NB4 (cell line): ENCODE results near the gene CFAP46.
A peak's percentile ranks its signal among the peaks of the same experiment; 100 is the strongest.
"Not testable (repeated sequence)": the region's sequence is repeated elsewhere in the genome, so short reads cannot be mapped to it uniquely, and the experiment has no call there.

Experiments
- DNase-seq: peaks from one replicate; pipeline ENCODE4 v3.0.0; 2010; ENCODE audit warnings: low read depth
- H3K4me3 ChIP-seq: one replicate; pipeline ENCODE4 v1.5.1; 2011; ENCODE audit warnings: mild to moderate bottlenecking, low read depth, low read length, moderate library complexity
- MYC ChIP-seq: IDR thresholded peaks from 2 replicates; pipeline ENCODE4 v1.6.1; 2011; ENCODE audit warnings: low read depth, low read length
- POLR2A ChIP-seq: IDR thresholded peaks from 2 replicates; pipeline ENCODE4 v1.6.1; 2011; ENCODE audit warnings: mild to moderate bottlenecking; ENCODE audit not compliant: insufficient read length; ENCODE audit errors: extremely low read depth
- TF ChIP-seq, protein P1 (sequence below): IDR thresholded peaks from 2 replicates; pipeline ENCODE4 v1.6.1; 2011; ENCODE audit warnings: low read depth, low read length
- TF ChIP-seq, protein P2 (sequence below): IDR thresholded peaks from one replicate; pipeline ENCODE4 v1.5.1; 2012; ENCODE audit warnings: low read depth, low read length

Gene CFAP46

DNA sequence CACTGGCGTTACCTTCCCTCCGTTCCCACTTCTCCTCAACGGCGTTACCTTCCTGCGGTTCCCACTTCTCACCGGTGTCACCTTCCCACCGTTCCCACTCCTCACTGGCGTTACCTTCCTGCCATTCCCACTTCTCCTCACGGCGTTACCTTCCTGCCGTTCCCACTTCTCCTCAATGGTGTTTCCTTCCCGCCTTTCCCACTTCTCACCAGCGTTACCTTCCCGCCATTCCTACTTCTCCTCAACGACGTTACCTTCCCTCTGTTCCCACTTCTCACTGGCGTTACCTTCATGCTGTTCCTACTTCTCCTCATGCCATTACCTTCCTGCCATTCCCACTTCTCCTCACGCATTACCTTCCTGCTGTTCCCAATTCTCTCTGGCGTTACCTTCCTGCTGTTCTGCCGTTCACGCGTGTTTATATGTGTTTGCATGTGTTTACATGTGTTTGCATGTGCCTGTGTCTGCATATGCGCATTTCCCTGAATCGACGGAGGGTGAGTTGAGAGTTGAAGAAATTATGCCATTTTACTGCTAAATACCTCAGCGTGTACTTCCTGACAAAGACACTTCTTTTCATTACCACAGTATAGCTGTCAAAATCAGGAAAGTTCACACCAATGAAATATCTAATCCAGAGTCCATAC is 23.2 kb upstream of the CFAP46 start:
- TF ChIP-seq MYC (no peak), POLR2A (no peak)
- TF ChIP-seq, protein P1, sequence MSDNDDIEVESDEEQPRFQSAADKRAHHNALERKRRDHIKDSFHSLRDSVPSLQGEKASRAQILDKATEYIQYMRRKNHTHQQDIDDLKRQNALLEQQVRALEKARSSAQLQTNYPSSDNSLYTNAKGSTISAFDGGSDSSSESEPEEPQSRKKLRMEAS: no peak
- TF ChIP-seq, protein P2, sequence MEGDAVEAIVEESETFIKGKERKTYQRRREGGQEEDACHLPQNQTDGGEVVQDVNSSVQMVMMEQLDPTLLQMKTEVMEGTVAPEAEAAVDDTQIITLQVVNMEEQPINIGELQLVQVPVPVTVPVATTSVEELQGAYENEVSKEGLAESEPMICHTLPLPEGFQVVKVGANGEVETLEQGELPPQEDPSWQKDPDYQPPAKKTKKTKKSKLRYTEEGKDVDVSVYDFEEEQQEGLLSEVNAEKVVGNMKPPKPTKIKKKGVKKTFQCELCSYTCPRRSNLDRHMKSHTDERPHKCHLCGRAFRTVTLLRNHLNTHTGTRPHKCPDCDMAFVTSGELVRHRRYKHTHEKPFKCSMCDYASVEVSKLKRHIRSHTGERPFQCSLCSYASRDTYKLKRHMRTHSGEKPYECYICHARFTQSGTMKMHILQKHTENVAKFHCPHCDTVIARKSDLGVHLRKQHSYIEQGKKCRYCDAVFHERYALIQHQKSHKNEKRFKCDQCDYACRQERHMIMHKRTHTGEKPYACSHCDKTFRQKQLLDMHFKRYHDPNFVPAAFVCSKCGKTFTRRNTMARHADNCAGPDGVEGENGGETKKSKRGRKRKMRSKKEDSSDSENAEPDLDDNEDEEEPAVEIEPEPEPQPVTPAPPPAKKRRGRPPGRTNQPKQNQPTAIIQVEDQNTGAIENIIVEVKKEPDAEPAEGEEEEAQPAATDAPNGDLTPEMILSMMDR: no peak
- H3K4me3 ChIP-seq: no peak overlapping the region
- DNase-seq: no peak

DNA sequence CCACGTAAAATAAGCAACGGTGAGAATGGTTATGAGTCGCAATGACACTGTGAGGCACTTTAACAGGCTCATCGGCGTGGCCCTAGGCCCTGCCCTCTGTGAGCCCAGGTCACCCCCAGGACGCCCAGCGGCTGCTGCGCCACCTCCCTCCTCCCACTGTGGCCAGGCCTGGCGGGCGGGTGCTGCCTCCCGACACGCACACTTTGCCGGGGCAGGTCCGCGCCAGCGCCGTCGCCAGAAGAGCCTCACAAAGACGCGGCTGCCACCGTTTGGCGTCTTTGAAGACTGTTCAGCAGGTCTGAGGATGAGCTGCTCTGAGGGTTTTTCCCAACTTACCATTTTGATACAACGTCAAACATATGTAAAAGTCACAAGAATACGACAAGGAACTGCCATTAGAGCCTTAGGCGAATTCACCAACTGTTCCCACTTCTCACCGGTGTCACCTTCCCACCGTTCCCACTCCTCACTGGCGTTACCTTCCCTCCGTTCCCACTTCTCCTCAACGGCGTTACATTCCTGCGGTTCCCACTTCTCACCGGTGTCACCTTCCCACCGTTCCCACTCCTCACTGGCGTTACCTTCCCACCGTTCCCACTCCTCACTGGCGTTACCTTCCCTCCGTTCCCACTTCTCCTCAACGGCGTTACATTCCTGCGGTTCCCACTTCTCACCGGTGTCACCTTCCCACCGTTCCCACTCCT is 22.5 kb upstream of the CFAP46 start:
- DNase-seq, H3K4me3 ChIP-seq: not testable (repeated sequence)

DNA sequence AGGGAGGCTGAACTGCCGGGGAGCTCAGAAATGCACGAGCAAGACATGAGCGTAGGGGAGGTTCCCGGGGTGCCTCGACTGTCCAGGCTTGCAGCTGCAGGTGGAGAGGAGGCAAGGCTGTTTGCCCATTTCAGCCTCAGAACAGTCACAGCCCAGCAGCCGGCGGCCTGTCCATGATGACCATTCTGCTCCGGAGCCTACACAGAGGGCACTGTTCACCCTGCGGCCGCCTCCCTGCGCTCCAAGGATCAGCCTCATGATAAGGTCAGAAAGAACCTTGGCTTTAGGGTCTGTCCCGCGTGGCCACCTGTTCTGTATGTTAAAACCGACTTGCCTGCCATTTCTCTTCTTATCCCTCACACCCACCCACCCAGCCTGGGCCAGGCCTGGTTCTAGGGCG is 21.9 kb upstream of the CFAP46 start:
- TF ChIP-seq POLR2A: no peak
- TF ChIP-seq, protein P1: no peak
- TF ChIP-seq MYC: no peak
- TF ChIP-seq, protein P2: no peak
- no peak overlapping the region for H3K4me3 ChIP-seq
- DNase-seq: no peak

DNA sequence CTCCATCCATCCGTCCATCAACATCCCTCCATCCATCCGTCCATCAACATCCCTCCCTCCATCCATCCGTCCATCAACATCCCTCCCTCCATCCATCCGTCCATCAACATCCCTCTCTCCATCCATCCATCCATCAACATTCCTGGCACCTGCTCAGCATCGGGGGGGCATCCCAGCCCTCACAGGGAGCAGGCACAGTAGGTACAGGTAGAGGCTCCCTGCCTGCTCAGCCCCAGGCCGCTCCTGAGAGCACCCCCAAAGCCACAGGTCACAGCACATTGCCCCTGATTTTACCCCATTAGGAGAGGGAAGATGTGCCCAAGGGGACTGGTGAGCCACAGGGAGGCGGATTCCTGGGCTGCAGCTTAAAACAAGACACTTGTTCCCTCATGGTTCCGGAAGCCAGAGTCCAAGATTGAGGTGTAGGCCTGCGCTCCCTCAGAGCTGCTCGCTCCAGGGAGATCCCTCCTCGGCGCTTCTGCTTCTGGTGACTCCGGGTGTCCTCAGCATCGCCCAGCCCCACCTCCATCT is 21.1 kb upstream of the CFAP46 start:
- DNase-seq: no peak
- H3K4me3 ChIP-seq: no peak overlapping the region
- no peak for TF ChIP-seq MYC
- no peak for TF ChIP-seq POLR2A
- TF ChIP-seq, protein P2: no peak
- TF ChIP-seq, protein P1: no peak

DNA sequence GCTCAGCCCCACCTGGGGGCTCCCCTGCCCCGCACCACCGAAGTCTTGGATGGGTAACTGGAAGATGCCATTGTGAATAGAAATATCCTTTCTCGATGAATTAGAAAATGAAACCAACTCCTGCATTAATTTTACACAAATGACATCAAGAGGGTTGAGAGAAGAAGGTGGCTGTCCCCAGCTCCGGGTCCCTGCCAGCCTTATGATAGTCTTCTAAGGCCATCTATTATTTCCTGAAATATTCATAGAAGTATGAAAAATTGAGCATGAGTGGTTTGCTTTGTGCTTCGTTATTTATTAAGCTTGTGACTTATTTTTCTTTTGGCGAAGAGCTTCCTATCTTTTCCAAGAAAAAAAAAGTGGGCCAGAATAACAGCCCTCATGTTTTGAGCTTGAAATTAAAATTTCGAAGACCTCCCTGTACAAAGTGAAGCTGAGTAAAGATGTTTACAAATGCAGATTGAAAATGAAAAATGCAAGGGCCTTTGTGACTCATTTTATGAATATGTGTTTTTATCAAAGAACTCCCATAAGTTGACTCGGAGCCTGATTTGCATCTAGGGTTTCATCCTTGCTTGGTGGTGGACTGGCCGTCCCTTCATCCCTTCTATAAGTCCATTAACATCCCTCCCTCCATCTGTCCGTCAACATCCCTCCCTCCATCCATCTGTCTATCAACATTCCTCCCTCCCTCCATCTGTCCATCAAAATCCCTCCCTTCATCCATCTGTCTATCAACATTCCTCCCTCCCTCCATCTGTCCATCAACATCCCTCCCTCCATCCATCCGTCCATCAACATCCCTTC is 20.5 kb upstream of the CFAP46 start:
- peak overlapping the region; percentile 7 for H3K4me3 ChIP-seq
- TF ChIP-seq POLR2A: no peak
- TF ChIP-seq, protein P2: no peak
- TF ChIP-seq, protein P1: no peak
- TF ChIP-seq MYC: no peak
- no peak for DNase-seq
